Common myeloid progenitor, CD34-positive (primary cell): ENCODE data around the gene DENND1A.
A peak's percentile ranks its signal among the peaks of the same experiment; 100 is the strongest.

Source experiments
- CTCF ChIA-PET: fragments of 350-600 bp; sonication (Branson Sonifier 250); formaldehyde crosslinking; loops from one replicate; lab custom pipeline; 2021; ENCODE audit warnings: antibody characterized with exemption; lab: Charles Lee
- POLR2A ChIA-PET: fragments of 350-600 bp; sonication (Branson Sonifier 250); formaldehyde crosslinking; loops from one replicate; lab custom pipeline; 2021; ENCODE audit warnings: antibody characterized with exemption; lab: Charles Lee
- DNase-seq, 3 donors: peaks; one replicate each; pipeline versions ENCODE4 v3.0.0 to v3.0.0-alpha.2; 2013
- H3K27ac ChIP-seq, 2 experiments: 1 replicate in 1 of 2; 2 replicates in 1 of 2; pipeline ENCODE4 v1.7.0; 2013; ENCODE audit warnings: inconsistent platforms in 2 of 2, low read length in 2 of 2, mild to moderate bottlenecking in 2 of 2, low read depth in 1 of 2, moderate library complexity in 1 of 2; ENCODE audit not compliant: severe bottlenecking in 2 of 2, insufficient read depth in 1 of 2, poor library complexity in 1 of 2
- H3K27me3 ChIP-seq, 5 experiments: replicated peaks in 2 of 5; 1 replicate in 3 of 5; 2 replicates in 2 of 5; pipeline versions ENCODE4 v1.6.1 to v1.7.0; 2013; ENCODE audit warnings: low read length in 4 of 5, mild to moderate bottlenecking in 2 of 5, moderate library complexity in 2 of 5, inconsistent platforms in 1 of 5; ENCODE audit not compliant: insufficient read depth in 5 of 5, control insufficient read depth in 4 of 5
- H3K36me3 ChIP-seq, 4 experiments: 1 replicate in 2 of 4; 2 replicates in 2 of 4; pipeline versions ENCODE4 v1.6.1 to v1.7.0; 2013; ENCODE audit warnings: low read length in 3 of 4, control low read depth in 1 of 4, mild to moderate bottlenecking in 1 of 4; ENCODE audit not compliant: control insufficient read depth in 4 of 4, insufficient read depth in 4 of 4
- H3K4me1 ChIP-seq, 4 experiments: 1 replicate in 3 of 4; 2 replicates in 1 of 4; pipeline versions ENCODE4 v1.6.1 to v1.7.1; 2013; ENCODE audit warnings: low read length in 3 of 4, mild to moderate bottlenecking in 3 of 4, control low read depth in 1 of 4, inconsistent platforms in 1 of 4, moderate library complexity in 1 of 4; ENCODE audit not compliant: control insufficient read depth in 4 of 4, insufficient read depth in 4 of 4; ENCODE audit errors: control extremely low read depth in 1 of 4
- H3K4me3 ChIP-seq, 7 experiments: 1 replicate in 4 of 7; 2 replicates in 3 of 7; pipeline versions ENCODE4 v1.5.1 to v1.7.0; 2013; ENCODE audit warnings: mild to moderate bottlenecking in 7 of 7, low read length in 6 of 7, moderate library complexity in 6 of 7, inconsistent platforms in 2 of 7, low read depth in 2 of 7, control low read depth in 1 of 7; ENCODE audit not compliant: insufficient read depth in 4 of 7, control insufficient read depth in 1 of 7; ENCODE audit errors: extremely low read depth in 1 of 7
- H3K9me3 ChIP-seq, 5 experiments: 1 replicate in 4 of 5; 2 replicates in 1 of 5; pipeline versions ENCODE4 v1.6.1 to v1.7.1; 2013; ENCODE audit warnings: low read length in 4 of 5, mild to moderate bottlenecking in 2 of 5, inconsistent platforms in 1 of 5, low read depth in 1 of 5, moderate library complexity in 1 of 5; ENCODE audit not compliant: control insufficient read depth in 4 of 5, insufficient read depth in 2 of 5; ENCODE audit errors: control extremely low read depth in 1 of 5
- WGBS: methylation state at CpG from one replicate; pipeline ENCODE4 v1.1.5; 2013; ENCODE audit not compliant: insufficient coverage; 5-methylcytosine and 5-hydroxymethylcytosine counted together

DENND1A gene

GRCh38 chr9:123497830-123498229, 432.1 kb downstream of the DENND1A start:
- no CpG with 5 or more reads among the region's 1 CpG for WGBS
- Histone ChIP-seq H3K36me3 (no peaks in the 10 kb centered on the region), H3K4me1 (no peaks in the 10 kb centered on the region), H3K27ac (no peak overlapping the region), H3K4me3 (no peak overlapping the region), H3K9me3 (no peaks in the 10 kb centered on the region), H3K27me3 (no peaks in the 10 kb centered on the region)
- ChIA-PET CTCF (no interaction called here), POLR2A (no interaction called here)
- DNase-seq: no peak

- ChIA-PET POLR2A (no interaction called here), CTCF (interaction anchor here (0.7 to 2.0 kb wide), 2 partner anchors 10 to 37 kb away, joined by 3 to 4 read pairs; no protein-coding TSS in a partner anchor)
- WGBS: 98% methylated on average over 7 of the region's 7 CpGs
- no peaks in the 10 kb centered on the region for H3K9me3 ChIP-seq
- H3K27ac ChIP-seq: no peak overlapping the region
- H3K36me3 ChIP-seq: no peaks in the 10 kb centered on the region
- no peak overlapping the region for H3K4me3 ChIP-seq
- DNase-seq: no peak
- no peaks in the 10 kb centered on the region for H3K4me1 ChIP-seq
- H3K27me3 ChIP-seq: no peaks in the 10 kb centered on the region
Measured at GRCh38 chr9:123495731-123496130, 434.2 kb downstream of the DENND1A start.

GRCh38 chr9:123493627-123494026, 436.3 kb downstream of the DENND1A start:
- Histone ChIP-seq H3K9me3 (no peaks in the 10 kb centered on the region), H3K4me3 (no peak overlapping the region), H3K27me3 (no peaks in the 10 kb centered on the region), H3K4me1 (no peaks in the 10 kb centered on the region), H3K27ac (no peak overlapping the region), H3K36me3 (no peaks in the 10 kb centered on the region)
- CTCF ChIA-PET: no interaction called here
- 96% methylated on average over 8 of the region's 8 CpGs for WGBS
- DNase-seq: no peak
- POLR2A ChIA-PET: no interaction called here

- Histone ChIP-seq H3K36me3 (no peaks in the 10 kb centered on the region), H3K27ac (no peak overlapping the region), H3K27me3 (no peaks in the 10 kb centered on the region), H3K4me3 (no peak overlapping the region), H3K4me1 (no peaks in the 10 kb centered on the region), H3K9me3 (no peaks in the 10 kb centered on the region)
- POLR2A ChIA-PET: no interaction called here
- DNase-seq: no peak
- CTCF ChIA-PET: no interaction called here
- 95% methylated on average over 4 of the region's 6 CpGs for WGBS
Measured at GRCh38 chr9:123490688-123491087, 439.2 kb downstream of the DENND1A start.

- Histone ChIP-seq H3K27me3 (no peaks in the 10 kb centered on the region), H3K9me3 (no peaks in the 10 kb centered on the region), H3K4me3 (no peak overlapping the region), H3K4me1 (no peaks in the 10 kb centered on the region), H3K36me3 (no peaks in the 10 kb centered on the region), H3K27ac (no peak overlapping the region)
- CTCF ChIA-PET: interaction anchor here (1.4 kb wide), 1 partner anchor 8 kb away, joined by 3 read pairs; no protein-coding TSS in a partner anchor
- POLR2A ChIA-PET: no interaction called here
- DNase-seq: peak in 2 of 3 donors; percentile 15 to 35
- 90% methylated on average over 13 of the region's 16 CpGs for WGBS
Measured at GRCh38 chr9:123488722-123489321, 441.1 kb downstream of the DENND1A start.

GRCh38 chr9:123487944-123488548, 441.9 kb downstream of the DENND1A start:
- DNase-seq: no peak
- Histone ChIP-seq H3K36me3 (no peaks in the 10 kb centered on the region), H3K4me3 (no peak overlapping the region), H3K4me1 (no peaks in the 10 kb centered on the region), H3K27me3 (no peaks in the 10 kb centered on the region), H3K27ac (no peak overlapping the region), H3K9me3 (no peaks in the 10 kb centered on the region)
- ChIA-PET CTCF (no interaction called here), POLR2A (no interaction called here)
- 100% methylated on average over 3 of the region's 5 CpGs for WGBS

- Histone ChIP-seq H3K9me3 (no peaks in the 10 kb centered on the region), H3K36me3 (no peaks in the 10 kb centered on the region), H3K27me3 (no peaks in the 10 kb centered on the region), H3K4me3 (no peak overlapping the region), H3K4me1 (no peaks in the 10 kb centered on the region), H3K27ac (no peak overlapping the region)
- POLR2A ChIA-PET: no interaction called here
- no peak for DNase-seq
- CTCF ChIA-PET: no interaction called here
- WGBS: 80% methylated on average over 1 of the region's 1 CpG
Measured at GRCh38 chr9:123486431-123486830, 443.5 kb downstream of the DENND1A start.
